ENCODE results near the gene SELE.
"Not testable (repeated sequence)": the region's sequence is repeated elsewhere in the genome, so short reads cannot be mapped to it uniquely, and the experiment has no call there.

SELE gene

GRCh38 chr1:169723763-169724162, 10.1 kb downstream of the SELE start:
- DNase-seq, result no peak

GRCh38 chr1:169722779-169723178, 11.1 kb downstream of the SELE start:
- no peak for DNase-seq

- not testable (repeated sequence) for DNase-seq
These were observed 18.8 kb downstream of the SELE start for GRCh38 chr1:169715100-169715499.

GRCh38 chr1:169713090-169713489, 20.8 kb downstream of the SELE start:
- not testable (repeated sequence) for DNase-seq

- DNase-seq, result no peak
These were observed 21.6 kb downstream of the SELE start for GRCh38 chr1:169712309-169712631.

- DNase-seq, result peak; percentile 29
These were observed 22.2 kb downstream of the SELE start, which contains the start of gene SELL for GRCh38 chr1:169711469-169712308. Gene SELL, minus strand, starts transcription at chr1:169711620. Its CDS starts 122 bp downstream, at chr1:169711498.

- no peak for DNase-seq
These were observed 25.2 kb downstream of the SELE start for GRCh38 chr1:169708647-169709046.

- DNase-seq, result no peak
These were observed 25.8 kb downstream of the SELE start for GRCh38 chr1:169707912-169708604.

- DNase-seq, result no peak
These were observed 29.1 kb downstream of the SELE start for GRCh38 chr1:169704797-169705196.

GRCh38 chr1:169701261-169702005, 32.4 kb downstream of the SELE start:
- DNase-seq, result no peak

GRCh38 chr1:169699707-169700106, 34.2 kb downstream of the SELE start:
- no peak for DNase-seq

GRCh38 chr1:169698976-169699375, 34.9 kb downstream of the SELE start:
- DNase-seq, result no peak

GRCh38 chr1:169697755-169698154, 36.1 kb downstream of the SELE start:
- no peak for DNase-seq

GRCh38 chr1:169696273-169697100, 37.4 kb downstream of the SELE start:
- no peak for DNase-seq

GRCh38 chr1:169694304-169695075, 39.4 kb downstream of the SELE start:
- no peak for DNase-seq

GRCh38 chr1:169692756-169693460, 41.0 kb downstream of the SELE start:
- DNase-seq, result no peak

GRCh38 chr1:169690489-169690888, 43.4 kb downstream of the SELE start:
- DNase-seq, result no peak

GRCh38 chr1:169689395-169689794, 44.5 kb downstream of the SELE start:
- DNase-seq, result no peak

GRCh38 chr1:169688377-169688776, 45.5 kb downstream of the SELE start:
- not testable (repeated sequence) for DNase-seq

GRCh38 chr1:169683661-169684060, 50.2 kb downstream of the SELE start:
- no peak for DNase-seq

GRCh38 chr1:169683168-169683567, 50.7 kb downstream of the SELE start:
- not testable (repeated sequence) for DNase-seq
